Breast epithelium (tissue), 4 donors: Measurements from ENCODE around the gene COL5A1. TPM values are rescaled to one million over a fixed set of nuclear protein-coding genes. Genes with fewer than 3 reads are reported as not detected.

Experiments
- DNase-seq, 2 donors: peaks; one replicate each; pipeline ENCODE4 v3.0.0-alpha.2; 2019; ENCODE audit warnings: low spot score in 2 of 2
- H3K27ac ChIP-seq, 2 donors: fragments of 200-600 bp; sonication (generic) in 1 of 2; one replicate each; pipeline ENCODE4 v1.5.1; 2016 to 2019; ENCODE audit warnings: mild to moderate bottlenecking in 1 of 2
- H3K27me3 ChIP-seq, 2 donors: fragments of 200-600 bp; sonication (generic) in 1 of 2; one replicate each; pipeline versions ENCODE4 v1.5.1 to v1.6.0; 2017 to 2019; ENCODE audit warnings: control low read depth in 1 of 2, mild to moderate bottlenecking in 1 of 2
- H3K36me3 ChIP-seq: fragments of 200-600 bp; one replicate; pipeline ENCODE4 v1.5.1; 2019
- H3K4me1 ChIP-seq, 2 donors: fragments of 200-600 bp; sonication (generic); one replicate each; pipeline ENCODE4 v1.5.1; 2016 to 2019; ENCODE audit warnings: control low read depth in 1 of 2
- H3K4me3 ChIP-seq, 3 donors: fragments of 200-600 bp; sonication (generic); 1 replicate in 2 of 3; 2 replicates in 1 of 3; pipeline ENCODE4 v1.5.1; 2016 to 2019; ENCODE audit warnings: mild to moderate bottlenecking in 3 of 3, moderate library complexity in 2 of 3
- H3K9me3 ChIP-seq, 2 donors: fragments of 200-600 bp; sonication (generic) in 1 of 2; one replicate each; pipeline ENCODE4 v1.5.1; 2016 to 2019; ENCODE audit warnings: control low read depth in 1 of 2
- POLR2A ChIP-seq: fragments of 450-650 bp; IDR thresholded peaks from one replicate; pipeline ENCODE4 v1.6.1; 2016; ENCODE audit warnings: antibody characterized with exemption, mild to moderate bottlenecking, moderate library complexity
- POLR2AphosphoS5 ChIP-seq, 3 donors: sonication (generic); formaldehyde crosslinking; IDR thresholded peaks; one replicate each; pipeline ENCODE4 v1.6.1; 2017; ENCODE audit warnings: antibody characterized with exemption in 3 of 3
- intact Hi-C: fragments of 100-400 bp; cut with DNase I; formaldehyde crosslinking; loops from one replicate; pipeline ENCODE4 v1.15.1; 2023; ENCODE audit warnings: low total_unique reads
- total RNA-seq, 3 donors: library from RNA; depleted of rRNA; stranded (reverse); fragments of >200 nt; gene quantifications; one replicate each; pipeline ENCODE4 v1.1.0, GENCODE V29; 2016
- TF ChIP-seq, protein P1 (sequence below), 3 donors: fragments of 450-650 bp; IDR thresholded peaks; one replicate each; pipeline ENCODE4 v1.5.1; 2016 to 2017; ENCODE audit warnings: antibody characterized with exemption in 3 of 3, mild to moderate bottlenecking in 3 of 3, moderate library complexity in 3 of 3

The COL5A1 gene
- total RNA-seq, 3 donors from 2014 or later = 12.1 to 17.0 (median 15.4) TPM

DNA sequence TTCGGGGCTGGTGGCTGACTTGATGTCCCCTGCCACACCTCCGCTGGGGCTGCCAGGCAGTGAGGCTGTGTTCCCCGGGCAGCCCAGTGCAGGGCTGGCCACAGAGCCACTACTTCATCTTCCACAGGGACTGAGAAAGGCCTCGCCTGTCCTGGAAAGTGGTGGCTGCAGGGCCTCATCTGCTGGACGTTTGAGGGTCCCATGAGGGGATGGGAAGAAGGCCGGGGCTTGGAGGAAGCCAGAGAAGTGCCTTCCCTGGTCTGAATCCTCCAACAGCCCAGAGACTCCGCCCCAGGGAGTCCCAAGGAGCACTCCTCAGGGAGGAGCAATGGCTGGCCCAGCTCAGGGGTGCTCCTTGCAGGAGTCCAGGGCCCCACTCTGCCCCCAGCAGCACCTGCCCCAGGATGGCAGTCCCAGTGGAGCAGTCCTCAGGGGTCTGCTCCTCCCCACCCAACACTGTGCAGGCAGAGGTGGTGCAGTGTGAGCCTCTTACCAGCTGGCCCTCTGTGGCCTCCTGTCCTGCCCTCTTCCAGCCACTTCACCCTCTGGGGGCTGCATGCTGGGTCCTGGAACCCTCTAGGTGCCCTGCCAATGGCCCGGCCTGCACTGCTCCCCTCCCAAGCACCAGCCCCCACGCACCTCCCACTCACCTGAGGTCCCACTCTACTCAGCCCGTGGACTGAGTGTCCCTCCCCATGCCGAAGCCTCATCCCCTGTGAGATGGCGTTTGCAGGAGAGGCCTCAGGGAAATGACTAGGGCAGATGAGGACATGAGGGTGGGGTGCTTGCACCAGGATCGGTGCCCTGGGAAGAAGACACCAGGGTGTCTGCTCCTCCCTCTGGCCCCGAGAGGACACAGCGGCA, 47.3 kb upstream of the COL5A1 start:
- H3K4me3 ChIP-seq = no peak overlapping the region
- intact Hi-C loops = no loop called here
- H3K4me1 ChIP-seq = no peaks in the 10 kb centered on the region
- H3K27ac ChIP-seq = no peak overlapping the region
- no peaks in the 10 kb centered on the region for H3K36me3 ChIP-seq
- H3K9me3 ChIP-seq = no peaks in the 10 kb centered on the region
- no peak for TF ChIP-seq POLR2AphosphoS5 (IDR thresholded peaks at IDR 0.05)
- no peak for TF ChIP-seq POLR2A
- TF ChIP-seq, protein P1, sequence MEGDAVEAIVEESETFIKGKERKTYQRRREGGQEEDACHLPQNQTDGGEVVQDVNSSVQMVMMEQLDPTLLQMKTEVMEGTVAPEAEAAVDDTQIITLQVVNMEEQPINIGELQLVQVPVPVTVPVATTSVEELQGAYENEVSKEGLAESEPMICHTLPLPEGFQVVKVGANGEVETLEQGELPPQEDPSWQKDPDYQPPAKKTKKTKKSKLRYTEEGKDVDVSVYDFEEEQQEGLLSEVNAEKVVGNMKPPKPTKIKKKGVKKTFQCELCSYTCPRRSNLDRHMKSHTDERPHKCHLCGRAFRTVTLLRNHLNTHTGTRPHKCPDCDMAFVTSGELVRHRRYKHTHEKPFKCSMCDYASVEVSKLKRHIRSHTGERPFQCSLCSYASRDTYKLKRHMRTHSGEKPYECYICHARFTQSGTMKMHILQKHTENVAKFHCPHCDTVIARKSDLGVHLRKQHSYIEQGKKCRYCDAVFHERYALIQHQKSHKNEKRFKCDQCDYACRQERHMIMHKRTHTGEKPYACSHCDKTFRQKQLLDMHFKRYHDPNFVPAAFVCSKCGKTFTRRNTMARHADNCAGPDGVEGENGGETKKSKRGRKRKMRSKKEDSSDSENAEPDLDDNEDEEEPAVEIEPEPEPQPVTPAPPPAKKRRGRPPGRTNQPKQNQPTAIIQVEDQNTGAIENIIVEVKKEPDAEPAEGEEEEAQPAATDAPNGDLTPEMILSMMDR (IDR thresholded peaks at IDR 0.05) = no peak
- H3K27me3 ChIP-seq = no peaks in the 10 kb centered on the region
- DNase-seq = peak in 1 of 2 donors; percentile 10

DNA sequence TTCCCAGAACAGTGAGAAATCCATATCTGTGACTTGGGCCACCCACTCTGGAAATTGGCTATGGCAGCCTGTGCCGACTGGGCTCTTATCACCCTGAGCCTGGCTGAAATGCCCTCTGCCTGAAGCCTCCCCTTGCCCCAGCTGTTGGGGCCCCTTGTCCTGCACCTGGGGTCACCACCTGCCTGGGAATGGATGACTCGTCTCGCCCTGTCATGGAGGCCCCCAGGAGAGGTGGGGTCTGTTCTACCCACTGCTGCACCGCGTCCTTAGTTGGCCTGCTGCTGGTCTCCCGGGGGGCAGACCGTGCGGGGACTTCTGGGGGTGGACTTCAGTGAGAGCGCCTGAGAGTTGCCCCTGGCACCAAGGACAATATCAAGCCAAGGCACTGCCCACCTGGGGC, 46.6 kb upstream of the COL5A1 start:
- Histone ChIP-seq H3K4me1 (no peaks in the 10 kb centered on the region), H3K36me3 (no peaks in the 10 kb centered on the region), H3K9me3 (no peaks in the 10 kb centered on the region), H3K27me3 (no peaks in the 10 kb centered on the region), H3K27ac (no peak overlapping the region), H3K4me3 (no peak overlapping the region)
- peak in 1 of 2 donors; percentile 30 for DNase-seq
- intact Hi-C loops = no loop called here
- TF ChIP-seq, protein P1 (IDR thresholded peaks at IDR 0.05) = no peak
- TF ChIP-seq POLR2AphosphoS5 (IDR thresholded peaks at IDR 0.05) (no peak), POLR2A (no peak)

DNA sequence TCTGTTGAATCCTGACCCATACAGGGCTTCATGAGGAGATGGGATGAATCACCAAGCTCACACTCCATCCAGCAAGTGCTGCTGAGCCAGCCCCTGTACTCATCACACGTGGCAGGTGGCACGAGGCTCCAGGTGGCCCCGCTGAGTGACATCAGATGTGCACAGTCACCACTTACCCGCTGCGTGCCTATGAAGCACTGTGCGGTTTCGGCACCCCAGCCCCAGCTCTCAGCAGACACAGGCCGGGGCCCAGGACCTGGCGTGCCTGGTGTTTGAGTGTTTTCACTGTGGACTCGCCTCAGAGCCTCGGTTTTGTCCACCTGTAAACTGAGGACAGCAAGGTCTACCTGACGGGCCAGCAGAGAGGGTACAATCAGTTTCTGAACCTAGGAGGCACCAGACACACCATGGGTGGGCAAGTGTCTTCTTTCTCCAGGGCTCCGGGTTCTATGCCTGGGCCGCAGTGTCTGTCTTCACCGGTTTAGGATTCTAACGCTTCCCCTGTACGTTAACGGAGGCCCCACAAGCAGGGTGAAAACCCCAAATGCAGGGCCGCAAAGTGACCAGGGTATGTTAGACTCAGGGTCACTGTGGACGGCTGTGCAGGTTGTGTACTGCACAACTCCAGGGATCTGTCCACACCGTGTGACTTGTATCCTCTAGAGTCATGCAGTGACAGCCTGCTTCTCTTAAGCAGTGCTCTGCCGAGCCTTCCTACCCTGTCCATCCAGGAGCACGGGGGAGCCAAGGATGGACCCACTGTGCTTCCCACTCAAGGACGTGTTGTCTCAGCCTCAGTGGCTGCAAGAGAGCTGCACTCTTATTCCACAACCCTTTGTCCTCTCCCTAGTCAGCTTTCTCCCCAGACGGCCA, 44.3 kb upstream of the COL5A1 start:
- Histone ChIP-seq H3K4me3 (no peak overlapping the region), H3K9me3 (no peaks in the 10 kb centered on the region), H3K36me3 (no peaks in the 10 kb centered on the region), H3K27ac (no peak overlapping the region), H3K27me3 (no peaks in the 10 kb centered on the region), H3K4me1 (no peaks in the 10 kb centered on the region)
- intact Hi-C loops = no loop called here
- DNase-seq = peak in 1 of 2 donors; percentile 37
- TF ChIP-seq POLR2A = no peak
- TF ChIP-seq, protein P1 (IDR thresholded peaks at IDR 0.05) = no peak
- TF ChIP-seq POLR2AphosphoS5 (IDR thresholded peaks at IDR 0.05) = no peak

DNA sequence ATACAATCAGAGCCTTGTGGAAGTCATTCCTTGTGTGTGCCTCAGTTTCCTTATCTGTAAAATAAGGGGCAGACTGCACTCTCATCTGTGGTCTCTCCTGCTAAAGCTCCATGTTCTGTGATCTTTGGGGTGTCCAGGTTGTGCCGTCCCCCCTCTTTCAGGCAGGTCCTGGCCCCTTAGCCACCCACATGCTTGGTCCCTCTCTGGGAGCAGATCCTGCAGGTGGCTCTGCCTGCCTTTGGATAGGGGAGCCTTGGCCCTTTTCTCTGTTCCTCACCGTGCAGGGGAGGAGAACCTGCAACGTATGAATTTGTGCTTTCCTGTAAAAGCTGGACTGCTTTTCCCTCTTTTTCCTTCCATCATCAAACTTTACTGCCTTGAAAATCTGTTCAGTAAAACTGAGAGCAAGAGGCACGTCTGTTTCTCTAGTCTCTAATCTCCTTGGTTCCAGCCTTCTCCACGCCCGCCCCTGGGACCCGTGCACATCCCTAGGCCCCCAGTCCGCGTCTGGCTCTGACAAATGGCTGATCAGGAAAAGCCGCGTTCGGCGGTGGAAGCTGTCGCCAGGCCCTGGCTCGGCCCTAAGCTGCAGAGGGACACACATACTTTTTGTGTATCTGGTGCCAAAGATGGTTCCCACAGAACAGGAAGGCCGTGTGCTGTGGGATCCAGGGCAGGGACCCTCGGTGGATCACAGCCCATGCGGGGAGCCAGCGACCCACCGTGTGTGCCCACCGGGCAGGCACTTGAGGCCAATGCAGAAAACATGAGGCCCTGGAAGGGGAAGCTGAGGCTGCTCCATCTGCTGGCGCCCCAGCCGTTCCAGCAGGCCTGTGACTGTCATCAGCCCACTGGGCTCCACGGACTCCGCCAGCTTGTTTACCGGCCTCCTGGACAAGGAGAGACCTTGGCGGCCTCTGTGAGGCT, 43.4 kb upstream of the COL5A1 start:
- peak; percentile 12 to 49 for DNase-seq

More for the DNA sequence above, 43.4 kb upstream of the COL5A1 start:
- Histone ChIP-seq H3K36me3 (no peaks in the 10 kb centered on the region), H3K27me3 (no peaks in the 10 kb centered on the region), H3K9me3 (no peaks in the 10 kb centered on the region), H3K27ac (no peak overlapping the region), H3K4me3 (no peak overlapping the region), H3K4me1 (no peaks in the 10 kb centered on the region)
- no peak for TF ChIP-seq POLR2A
- TF ChIP-seq, protein P1 (IDR thresholded peaks at IDR 0.05) = no peak
- TF ChIP-seq POLR2AphosphoS5 (IDR thresholded peaks at IDR 0.05) = no peak
- intact Hi-C loops = no loop called here
